Activated CD8-positive, alpha-beta memory T cell treated with anti-CD3 and anti-CD28 coated beads, Interleukin-2, amount 10 ng/mL, durations not matched to agents 7 days and 5 days (primary cell): Measurements from ENCODE around the gene LRRC71. TPM values are rescaled to one million over a fixed set of nuclear protein-coding genes. Genes with fewer than 3 reads are reported as not detected.

Source experiments
- ATAC-seq: fragments of 150-1000 bp; cut with Tn5 transposase; one replicate; pipeline ENCODE4 v1.10.0; 2021; ENCODE audit warnings: moderate library complexity
- CTCF ChIA-PET: fragments of 350-600 bp; sonication (Branson Sonifier 250); formaldehyde crosslinking; loops from one replicate; lab custom pipeline; 2021; ENCODE audit warnings: antibody characterized with exemption; lab: Charles Lee
- DNase-seq: peaks from one replicate; pipeline ENCODE4 v3.0.0-alpha.2; 2020
- H3K27ac Mint-ChIP-seq: one replicate; pipeline ENCODE4 v1.8.0; 2021; ENCODE audit warnings: mild to moderate bottlenecking, mixed read lengths
- H3K27me3 Mint-ChIP-seq: one replicate; pipeline ENCODE4 v1.8.0; 2021; ENCODE audit warnings: mixed read lengths
- H3K36me3 Mint-ChIP-seq: one replicate; pipeline ENCODE4 v1.8.0; 2021; ENCODE audit warnings: mild to moderate bottlenecking, mixed read lengths
- H3K4me1 Mint-ChIP-seq: one replicate; pipeline ENCODE4 v1.8.0; 2021; ENCODE audit warnings: mixed read lengths
- H3K4me3 Mint-ChIP-seq: one replicate; pipeline ENCODE4 v1.8.0; 2021; ENCODE audit warnings: mild to moderate bottlenecking, moderate library complexity, mixed read lengths
- H3K9me3 Mint-ChIP-seq: one replicate; pipeline ENCODE4 v1.8.0; 2022; ENCODE audit warnings: low read depth, mixed read lengths
- total RNA-seq, 2 experiments: library from RNA; stranded (reverse); gene quantifications; one replicate each; pipeline ENCODE4 v1.2.3, GENCODE V29; 2021

The LRRC71 gene
- total RNA-seq, 2 experiments from 2014 or later: not detected

GRCh38 chr1:156903328-156904091, 16.9 kb upstream of the LRRC71 start:
- peaks cover 2% of the 10 kb centered on the region for H3K4me1 Mint-ChIP-seq
- peaks cover 13% of the 10 kb centered on the region for H3K27me3 Mint-ChIP-seq
- no peak for DNase-seq
- H3K27ac Mint-ChIP-seq: no peak overlapping the region
- H3K36me3 Mint-ChIP-seq: no peaks in the 10 kb centered on the region
- H3K4me3 Mint-ChIP-seq: no peak overlapping the region
- no peaks in the 10 kb centered on the region for H3K9me3 Mint-ChIP-seq
- CTCF ChIA-PET: no interaction called here
- ATAC-seq: no peak

GRCh38 chr1:156904187-156904959, 16.1 kb upstream of the LRRC71 start:
- H3K4me3 Mint-ChIP-seq: no peak overlapping the region
- CTCF ChIA-PET: no interaction called here

GRCh38 chr1:156905176-156905575, 15.3 kb upstream of the LRRC71 start:
- Mint-ChIP-seq H3K36me3 (no peaks in the 10 kb centered on the region), H3K27ac (no peak overlapping the region), H3K4me3 (no peak overlapping the region), H3K27me3 (peaks cover 3% of the 10 kb centered on the region), H3K9me3 (no peaks in the 10 kb centered on the region), H3K4me1 (no peaks in the 10 kb centered on the region)
- CTCF ChIA-PET: no interaction called here
- ATAC-seq: no peak
- no peak for DNase-seq

More at GRCh38 chr1:156904187-156904959, 16.1 kb upstream of the LRRC71 start:
- Mint-ChIP-seq H3K27ac (no peak overlapping the region), H3K9me3 (no peaks in the 10 kb centered on the region), H3K36me3 (no peaks in the 10 kb centered on the region), H3K4me1 (no peaks in the 10 kb centered on the region), H3K27me3 (peaks cover 6% of the 10 kb centered on the region)
- DNase-seq (no peak), ATAC-seq (no peak)

GRCh38 chr1:156905651-156906050, 14.8 kb upstream of the LRRC71 start:
- no peak overlapping the region for H3K4me3 Mint-ChIP-seq
- no peak overlapping the region for H3K27ac Mint-ChIP-seq
- ATAC-seq (no peak), DNase-seq (no peak)
- CTCF ChIA-PET: no interaction called here
- H3K27me3 Mint-ChIP-seq: no peaks in the 10 kb centered on the region
- H3K4me1 Mint-ChIP-seq: no peaks in the 10 kb centered on the region
- H3K9me3 Mint-ChIP-seq: no peaks in the 10 kb centered on the region
- H3K36me3 Mint-ChIP-seq: no peaks in the 10 kb centered on the region

- ATAC-seq (no peak), DNase-seq (no peak)
- H3K9me3 Mint-ChIP-seq: no peaks in the 10 kb centered on the region
- CTCF ChIA-PET: interaction anchor here (0.6 kb wide), 1 partner anchor 304 kb away, joined by 3 read pairs; no protein-coding TSS in a partner anchor
- no peak overlapping the region for H3K27ac Mint-ChIP-seq
- no peaks in the 10 kb centered on the region for H3K4me1 Mint-ChIP-seq
- H3K27me3 Mint-ChIP-seq: peaks cover 4% of the 10 kb centered on the region
- H3K36me3 Mint-ChIP-seq: no peaks in the 10 kb centered on the region
- H3K4me3 Mint-ChIP-seq: no peak overlapping the region
Observed at GRCh38 chr1:156906206-156906906, 14.1 kb upstream of the LRRC71 start.

- H3K4me1 Mint-ChIP-seq: no peaks in the 10 kb centered on the region
- CTCF ChIA-PET: no interaction called here
- DNase-seq (no peak), ATAC-seq (no peak)
- no peak overlapping the region for H3K27ac Mint-ChIP-seq
- no peak overlapping the region for H3K4me3 Mint-ChIP-seq
- no peaks in the 10 kb centered on the region for H3K36me3 Mint-ChIP-seq
- H3K9me3 Mint-ChIP-seq: no peaks in the 10 kb centered on the region
- peaks cover 11% of the 10 kb centered on the region for H3K27me3 Mint-ChIP-seq
Observed at GRCh38 chr1:156908541-156908940, 11.9 kb upstream of the LRRC71 start.

GRCh38 chr1:156908955-156909354, 11.5 kb upstream of the LRRC71 start:
- peaks cover 14% of the 10 kb centered on the region for H3K27me3 Mint-ChIP-seq
- CTCF ChIA-PET: interaction anchor here (0.9 to 3.3 kb wide), 4 partner anchors 15 to 183 kb away, joined by 3 to 56 read pairs (median 4); partner anchors contain the start of gene LRRC71
- no peak overlapping the region for H3K4me3 Mint-ChIP-seq
- no peaks in the 10 kb centered on the region for H3K4me1 Mint-ChIP-seq
- DNase-seq: no peak
- no peak for ATAC-seq
- no peak overlapping the region for H3K27ac Mint-ChIP-seq
- no peaks in the 10 kb centered on the region for H3K9me3 Mint-ChIP-seq
- H3K36me3 Mint-ChIP-seq: no peaks in the 10 kb centered on the region

- H3K36me3 Mint-ChIP-seq: no peaks in the 10 kb centered on the region
- no peak for ATAC-seq
- H3K9me3 Mint-ChIP-seq: no peaks in the 10 kb centered on the region
Observed at GRCh38 chr1:156909671-156910070, 10.8 kb upstream of the LRRC71 start.

GRCh38 chr1:156910309-156910782, 10.1 kb upstream of the LRRC71 start:
- ATAC-seq (peak; percentile 66), DNase-seq (peak; percentile 65)
- no peak overlapping the region for H3K27ac Mint-ChIP-seq
- CTCF ChIA-PET: interaction anchor here (0.7 to 3.3 kb wide), 14 partner anchors 14 to 180 kb away, joined by 3 to 56 read pairs (median 4); partner anchors contain the start of genes LRRC71 and PEAR1
- H3K27me3 Mint-ChIP-seq: peaks cover 21% of the 10 kb centered on the region
- H3K9me3 Mint-ChIP-seq: no peaks in the 10 kb centered on the region
- H3K4me3 Mint-ChIP-seq: no peak overlapping the region
- H3K36me3 Mint-ChIP-seq: no peaks in the 10 kb centered on the region
- no peaks in the 10 kb centered on the region for H3K4me1 Mint-ChIP-seq

More at GRCh38 chr1:156909671-156910070, 10.8 kb upstream of the LRRC71 start:
- H3K27me3 Mint-ChIP-seq: peaks cover 16% of the 10 kb centered on the region
- DNase-seq: no peak
- H3K27ac Mint-ChIP-seq: no peak overlapping the region
- CTCF ChIA-PET: interaction anchor here (0.9 to 3.3 kb wide), 10 partner anchors 15 to 184 kb away, joined by 3 to 56 read pairs (median 4); partner anchors contain the start of genes LRRC71 and PEAR1
- no peaks in the 10 kb centered on the region for H3K4me1 Mint-ChIP-seq
- H3K4me3 Mint-ChIP-seq: no peak overlapping the region

GRCh38 chr1:156911577-156912298, 8.7 kb upstream of the LRRC71 start:
- no peak overlapping the region for H3K27ac Mint-ChIP-seq
- no peak overlapping the region for H3K4me3 Mint-ChIP-seq
- no peaks in the 10 kb centered on the region for H3K36me3 Mint-ChIP-seq
- no peak for DNase-seq
- no peaks in the 10 kb centered on the region for H3K4me1 Mint-ChIP-seq
- no peak for ATAC-seq
- peaks cover 32% of the 10 kb centered on the region for H3K27me3 Mint-ChIP-seq
- H3K9me3 Mint-ChIP-seq: no peaks in the 10 kb centered on the region
- CTCF ChIA-PET: interaction anchor here (1.0 to 3.3 kb wide), 8 partner anchors 13 to 163 kb away, joined by 3 to 56 read pairs (median 4); partner anchors contain the start of gene LRRC71

- H3K36me3 Mint-ChIP-seq: no peaks in the 10 kb centered on the region
- H3K9me3 Mint-ChIP-seq: no peaks in the 10 kb centered on the region
- no peak overlapping the region for H3K27ac Mint-ChIP-seq
- no peak overlapping the region for H3K4me3 Mint-ChIP-seq
- CTCF ChIA-PET: interaction anchor here (1.0 to 3.3 kb wide), 7 partner anchors 12 to 162 kb away, joined by 3 to 56 read pairs (median 3); partner anchors contain the start of gene LRRC71
- H3K4me1 Mint-ChIP-seq: no peaks in the 10 kb centered on the region
- ATAC-seq: no peak
- DNase-seq: no peak
- peaks cover 37% of the 10 kb centered on the region for H3K27me3 Mint-ChIP-seq
Observed at GRCh38 chr1:156912310-156912709, 8.1 kb upstream of the LRRC71 start.
